Measurements from ENCODE around the gene WDR45B.
"Not testable (repeated sequence)": the region's sequence is repeated elsewhere in the genome, so short reads cannot be mapped to it uniquely, and the experiment has no call there.

DNA sequence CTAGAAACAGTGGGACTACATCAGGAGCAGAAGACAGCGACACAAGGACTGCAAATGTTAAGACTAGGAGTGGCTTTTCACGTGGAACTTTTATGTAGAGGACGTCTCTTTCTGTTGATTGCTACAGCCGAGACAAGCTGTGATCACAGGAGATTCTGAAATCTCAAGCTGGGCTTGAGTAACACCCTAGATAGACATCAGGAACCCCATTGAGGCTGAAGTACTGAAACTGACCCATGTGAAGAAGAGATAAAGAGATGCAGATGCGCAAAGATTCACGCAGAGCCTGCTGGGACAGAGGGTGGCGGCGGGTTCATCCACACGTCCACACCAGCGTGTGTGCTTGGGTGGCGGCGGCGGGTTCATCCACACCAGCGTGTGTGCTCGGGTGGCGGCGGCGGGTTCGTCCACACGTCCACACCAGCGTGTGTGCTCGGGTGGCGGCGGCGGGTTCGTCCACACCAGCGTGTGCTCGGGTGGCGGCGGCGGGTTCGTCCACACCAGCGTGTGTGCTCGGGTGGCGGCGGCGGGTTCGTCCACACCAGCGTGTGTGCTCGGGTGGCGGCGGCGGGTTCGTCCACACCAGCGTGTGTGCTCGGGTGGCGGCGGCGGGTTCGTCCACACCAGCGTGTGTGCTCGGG, 72.5 kb downstream of the WDR45B start:
- TF ChIP-seq, protein P1, sequence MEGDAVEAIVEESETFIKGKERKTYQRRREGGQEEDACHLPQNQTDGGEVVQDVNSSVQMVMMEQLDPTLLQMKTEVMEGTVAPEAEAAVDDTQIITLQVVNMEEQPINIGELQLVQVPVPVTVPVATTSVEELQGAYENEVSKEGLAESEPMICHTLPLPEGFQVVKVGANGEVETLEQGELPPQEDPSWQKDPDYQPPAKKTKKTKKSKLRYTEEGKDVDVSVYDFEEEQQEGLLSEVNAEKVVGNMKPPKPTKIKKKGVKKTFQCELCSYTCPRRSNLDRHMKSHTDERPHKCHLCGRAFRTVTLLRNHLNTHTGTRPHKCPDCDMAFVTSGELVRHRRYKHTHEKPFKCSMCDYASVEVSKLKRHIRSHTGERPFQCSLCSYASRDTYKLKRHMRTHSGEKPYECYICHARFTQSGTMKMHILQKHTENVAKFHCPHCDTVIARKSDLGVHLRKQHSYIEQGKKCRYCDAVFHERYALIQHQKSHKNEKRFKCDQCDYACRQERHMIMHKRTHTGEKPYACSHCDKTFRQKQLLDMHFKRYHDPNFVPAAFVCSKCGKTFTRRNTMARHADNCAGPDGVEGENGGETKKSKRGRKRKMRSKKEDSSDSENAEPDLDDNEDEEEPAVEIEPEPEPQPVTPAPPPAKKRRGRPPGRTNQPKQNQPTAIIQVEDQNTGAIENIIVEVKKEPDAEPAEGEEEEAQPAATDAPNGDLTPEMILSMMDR (IDR thresholded peaks at IDR 0.05), result not testable (repeated sequence)
- TF ChIP-seq ATF3 (CRISPR knock-in tag; conservative IDR thresholded peaks at IDR 0.05); RELA (CRISPR knock-in tag; IDR thresholded peaks at IDR 0.05; ENCODE audit: borderline replicate concordance); NR3C1 (CRISPR knock-in tag; conservative IDR thresholded peaks at IDR 0.05; ENCODE audit: low read depth); ETV6 (CRISPR knock-in tag; IDR thresholded peaks at IDR 0.05); SMAD3 (CRISPR knock-in tag; IDR thresholded peaks at IDR 0.05; ENCODE audit: borderline replicate concordance); AFF4 (CRISPR knock-in tag; IDR thresholded peaks at IDR 0.05; ENCODE audit: borderline replicate concordance): not testable (repeated sequence)
